ENCODE measurements around the gene ARHGEF25.
"Not testable (repeated sequence)": the region's sequence is repeated elsewhere in the genome, so short reads cannot be mapped to it uniquely, and the experiment has no call there.

Gene ARHGEF25

GRCh38 chr12:57568838-57569237 is 42.4 kb upstream of the ARHGEF25 start:
- Histone ChIP-seq H3F3A (ENCODE audit: insufficient read depth) (no peaks in the 10 kb centered on the region), H3K79me2 (ENCODE audit: insufficient read depth, low read length) (no peaks in the 10 kb centered on the region), H3K9me2 (replicated peaks; ENCODE audit: insufficient read depth, low read length) (no peaks in the 10 kb centered on the region), H3K4me3 (ENCODE audit: insufficient read depth, low read length, poor library complexity, severe bottlenecking) (no peak overlapping the region), H3K9ac (ENCODE audit: low read length) (no peak overlapping the region), H4K20me1 (ENCODE audit: low read depth, low read length) (no peaks in the 10 kb centered on the region), H3K27ac (ENCODE audit: low read depth, low read length) (no peak overlapping the region), H3K27me3 (ENCODE audit: low read length) (no peaks in the 10 kb centered on the region), H2AFZ (ENCODE audit: low read depth, low read length, severe bottlenecking) (no peak overlapping the region), H3K9me3 (ENCODE audit: insufficient read depth, low read length) (no peaks in the 10 kb centered on the region), H3K4me2 (ENCODE audit: low read depth, low read length, poor library complexity, severe bottlenecking) (no peak overlapping the region), H3K36me3 (ENCODE audit: low read length) (no peaks in the 10 kb centered on the region)
- TF ChIP-seq EZH2phosphoT487 (conservative IDR thresholded peaks at IDR 0.05; ENCODE audit: low read length) = no peak
- TF ChIP-seq CTCF (IDR thresholded peaks at IDR 0.05; ENCODE audit: insufficient read depth, low read length, poor library complexity, severe bottlenecking) = no peak

GRCh38 chr12:57569858-57570257 is 41.4 kb upstream of the ARHGEF25 start:
- H3K4me3 ChIP-seq (ENCODE audit: insufficient read depth, low read length, poor library complexity, severe bottlenecking) = no peak overlapping the region
- TF ChIP-seq CTCF (IDR thresholded peaks at IDR 0.05; ENCODE audit: insufficient read depth, low read length, poor library complexity, severe bottlenecking) (no peak), EZH2phosphoT487 (conservative IDR thresholded peaks at IDR 0.05; ENCODE audit: low read length) (no peak)
- H2AFZ ChIP-seq (ENCODE audit: low read depth, low read length, severe bottlenecking) = no peak overlapping the region
- H3K27me3 ChIP-seq (ENCODE audit: low read length) = no peaks in the 10 kb centered on the region
- H3K9me3 ChIP-seq (ENCODE audit: insufficient read depth, low read length) = no peaks in the 10 kb centered on the region
- H3K27ac ChIP-seq (ENCODE audit: low read depth, low read length) = no peak overlapping the region
- H3K9ac ChIP-seq (ENCODE audit: low read length) = no peak overlapping the region
- H4K20me1 ChIP-seq (ENCODE audit: low read depth, low read length) = no peaks in the 10 kb centered on the region
- H3K4me2 ChIP-seq (ENCODE audit: low read depth, low read length, poor library complexity, severe bottlenecking) = no peak overlapping the region
- H3K79me2 ChIP-seq (ENCODE audit: insufficient read depth, low read length) = no peaks in the 10 kb centered on the region
- H3F3A ChIP-seq (ENCODE audit: insufficient read depth) = no peaks in the 10 kb centered on the region
- H3K36me3 ChIP-seq (ENCODE audit: low read length) = no peaks in the 10 kb centered on the region
- H3K9me2 ChIP-seq (replicated peaks; ENCODE audit: insufficient read depth, low read length) = no peaks in the 10 kb centered on the region

GRCh38 chr12:57570438-57570837 is 40.8 kb upstream of the ARHGEF25 start:
- H3K79me2 ChIP-seq (ENCODE audit: insufficient read depth, low read length); H3K27ac ChIP-seq (ENCODE audit: low read depth, low read length); H2AFZ ChIP-seq (ENCODE audit: low read depth, low read length, severe bottlenecking); H3K9me3 ChIP-seq (ENCODE audit: insufficient read depth, low read length); H4K20me1 ChIP-seq (ENCODE audit: low read depth, low read length); H3K9ac ChIP-seq (ENCODE audit: low read length); H3K36me3 ChIP-seq (ENCODE audit: low read length); H3F3A ChIP-seq (ENCODE audit: insufficient read depth); H3K4me3 ChIP-seq (ENCODE audit: insufficient read depth, low read length, poor library complexity, severe bottlenecking); H3K27me3 ChIP-seq (ENCODE audit: low read length); H3K4me2 ChIP-seq (ENCODE audit: low read depth, low read length, poor library complexity, severe bottlenecking); H3K9me2 ChIP-seq (replicated peaks; ENCODE audit: insufficient read depth, low read length): not testable (repeated sequence)

- TF ChIP-seq EZH2phosphoT487 (conservative IDR thresholded peaks at IDR 0.05; ENCODE audit: low read length) (no peak), CTCF (IDR thresholded peaks at IDR 0.05; ENCODE audit: insufficient read depth, low read length, poor library complexity, severe bottlenecking) (no peak)
- Histone ChIP-seq H3K9me3 (ENCODE audit: insufficient read depth, low read length) (no peaks in the 10 kb centered on the region), H3K79me2 (ENCODE audit: insufficient read depth, low read length) (no peaks in the 10 kb centered on the region), H4K20me1 (ENCODE audit: low read depth, low read length) (no peaks in the 10 kb centered on the region), H3K9ac (ENCODE audit: low read length) (no peak overlapping the region), H3K9me2 (replicated peaks; ENCODE audit: insufficient read depth, low read length) (no peaks in the 10 kb centered on the region), H3K4me2 (ENCODE audit: low read depth, low read length, poor library complexity, severe bottlenecking) (no peak overlapping the region), H3K4me3 (ENCODE audit: insufficient read depth, low read length, poor library complexity, severe bottlenecking) (no peak overlapping the region), H3K36me3 (ENCODE audit: low read length) (no peaks in the 10 kb centered on the region), H3K27ac (ENCODE audit: low read depth, low read length) (no peak overlapping the region), H3F3A (ENCODE audit: insufficient read depth) (no peaks in the 10 kb centered on the region), H3K27me3 (ENCODE audit: low read length) (no peaks in the 10 kb centered on the region), H2AFZ (ENCODE audit: low read depth, low read length, severe bottlenecking) (no peak overlapping the region)
Observed at GRCh38 chr12:57571926-57572762, 39.1 kb upstream of the ARHGEF25 start.
